Measurements from ENCODE around the gene RYR1. TPM values are rescaled to one million over a fixed set of nuclear protein-coding genes. Genes with fewer than 3 reads are reported as not detected.

The RYR1 gene
- total and polyA plus RNA-seq, 2 experiments from 2014 or later = 0.07 to 0.21 TPM

- H3K4me2 ChIP-seq = no peak overlapping the region
- WGBS (ENCODE audit: low lambda C conversion rate, missing lambda C conversion rate) = 90% methylated on average over 8 of the region's 8 CpGs
- no peaks in the 10 kb centered on the region for H3K9me2 ChIP-seq (replicated peaks; ENCODE audit: insufficient read depth)
- no peak overlapping the region for H2AFZ ChIP-seq
- no peaks in the 10 kb centered on the region for H3K9me3 ChIP-seq (ENCODE audit: low read depth)
- no peak for TF ChIP-seq EZH2phosphoT487 (IDR thresholded peaks at IDR 0.05; ENCODE audit: low read depth, severe bottlenecking, unreplicated experiment)
- TF ChIP-seq CTCF (IDR thresholded peaks at IDR 0.05; ENCODE audit: poor library complexity) = no peak
- TF ChIP-seq EZH2 (IDR thresholded peaks at IDR 0.05; ENCODE audit: borderline replicate concordance) = no peak
- no peak overlapping the region for H3K27ac ChIP-seq
- no peaks in the 10 kb centered on the region for H3K36me3 ChIP-seq (replicated peaks; ENCODE audit: insufficient read depth, low read depth)
- no peak for DNase-seq (ENCODE audit: low spot score)
- no peaks in the 10 kb centered on the region for H3K27me3 ChIP-seq
- no peak overlapping the region for H3K4me3 ChIP-seq
- no peaks in the 10 kb centered on the region for H3K79me2 ChIP-seq
- no peaks in the 10 kb centered on the region for H4K20me1 ChIP-seq (ENCODE audit: insufficient read depth, poor library complexity, severe bottlenecking)
- no peaks in the 10 kb centered on the region for H3K4me1 ChIP-seq (ENCODE audit: insufficient read depth)
These were observed 17.5 kb downstream of the RYR1 start for GRCh38 chr19:38451036-38451435.

- Histone ChIP-seq H3K9me2 (replicated peaks; ENCODE audit: insufficient read depth) (no peaks in the 10 kb centered on the region), H3K79me2 (no peaks in the 10 kb centered on the region), H3K9me3 (ENCODE audit: low read depth) (no peaks in the 10 kb centered on the region), H3K4me3 (no peak overlapping the region), H3K27ac (no peak overlapping the region), H3K4me1 (ENCODE audit: insufficient read depth) (no peaks in the 10 kb centered on the region), H2AFZ (no peak overlapping the region), H4K20me1 (ENCODE audit: insufficient read depth, poor library complexity, severe bottlenecking) (no peaks in the 10 kb centered on the region), H3K27me3 (no peaks in the 10 kb centered on the region), H3K4me2 (no peak overlapping the region), H3K36me3 (replicated peaks; ENCODE audit: insufficient read depth, low read depth) (no peaks in the 10 kb centered on the region)
- no peak for DNase-seq (ENCODE audit: low spot score)
- TF ChIP-seq EZH2phosphoT487 (IDR thresholded peaks at IDR 0.05; ENCODE audit: low read depth, severe bottlenecking, unreplicated experiment) (no peak), EZH2 (IDR thresholded peaks at IDR 0.05; ENCODE audit: borderline replicate concordance) (no peak), CTCF (IDR thresholded peaks at IDR 0.05; ENCODE audit: poor library complexity) (no peak)
- WGBS (ENCODE audit: low lambda C conversion rate, missing lambda C conversion rate) = 95% methylated on average over 8 of the region's 9 CpGs
These were observed 18.1 kb downstream of the RYR1 start for GRCh38 chr19:38451629-38452028.

GRCh38 chr19:38452430-38453366 is 19.2 kb downstream of the RYR1 start:
- H4K20me1 ChIP-seq (ENCODE audit: insufficient read depth, poor library complexity, severe bottlenecking) = no peaks in the 10 kb centered on the region
- no peak for DNase-seq (ENCODE audit: low spot score)
- H2AFZ ChIP-seq = no peak overlapping the region
- no peak overlapping the region for H3K4me2 ChIP-seq
- no peaks in the 10 kb centered on the region for H3K9me2 ChIP-seq (replicated peaks; ENCODE audit: insufficient read depth)
- H3K4me1 ChIP-seq (ENCODE audit: insufficient read depth) = no peaks in the 10 kb centered on the region
- H3K4me3 ChIP-seq = no peak overlapping the region
- H3K27me3 ChIP-seq = no peaks in the 10 kb centered on the region
- H3K9me3 ChIP-seq (ENCODE audit: low read depth) = no peaks in the 10 kb centered on the region
- H3K36me3 ChIP-seq (replicated peaks; ENCODE audit: insufficient read depth, low read depth) = no peaks in the 10 kb centered on the region
- no peak overlapping the region for H3K27ac ChIP-seq
- no peaks in the 10 kb centered on the region for H3K79me2 ChIP-seq
- no peak for TF ChIP-seq EZH2phosphoT487 (IDR thresholded peaks at IDR 0.05; ENCODE audit: low read depth, severe bottlenecking, unreplicated experiment)
- TF ChIP-seq CTCF (IDR thresholded peaks at IDR 0.05; ENCODE audit: poor library complexity) = no peak
- TF ChIP-seq EZH2 (IDR thresholded peaks at IDR 0.05; ENCODE audit: borderline replicate concordance) = no peak
- whole genome bisulfite sequencing (ENCODE audit: low lambda C conversion rate, missing lambda C conversion rate) = 90% methylated on average over 28 of the region's 45 CpGs

Data from hepatocyte (in vitro differentiated cells).